Measurements from ENCODE around the gene COX4I1.

COX4I1 gene

DNA sequence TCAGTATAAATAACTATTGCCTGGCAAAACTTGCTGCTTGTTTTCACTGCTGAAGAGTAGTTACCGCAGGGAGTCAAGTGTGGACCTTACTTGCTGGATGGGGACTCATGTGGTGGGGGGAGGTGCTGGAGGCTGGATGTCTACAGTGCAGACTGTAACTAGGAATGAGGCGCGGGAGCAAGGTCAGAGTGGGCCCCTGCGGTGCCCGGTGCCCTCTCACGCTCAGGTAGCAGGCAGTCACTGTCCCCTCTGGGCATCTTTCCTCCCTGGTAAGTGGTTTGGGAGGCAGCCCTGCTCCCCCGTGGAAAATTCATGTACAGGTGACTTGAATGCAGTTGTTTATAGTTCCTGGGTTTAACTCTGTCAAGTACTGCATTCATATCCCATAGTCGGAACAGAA, 4.8 kb upstream of the COX4I1 start:
- no peak for DNase-seq (ENCODE audit: low spot score)
- in situ Hi-C loops (cut with MboI; ENCODE audit: low sequenced_read_pairs, unreplicated experiment) = no loop called here
- TF ChIP-seq, protein P1, sequence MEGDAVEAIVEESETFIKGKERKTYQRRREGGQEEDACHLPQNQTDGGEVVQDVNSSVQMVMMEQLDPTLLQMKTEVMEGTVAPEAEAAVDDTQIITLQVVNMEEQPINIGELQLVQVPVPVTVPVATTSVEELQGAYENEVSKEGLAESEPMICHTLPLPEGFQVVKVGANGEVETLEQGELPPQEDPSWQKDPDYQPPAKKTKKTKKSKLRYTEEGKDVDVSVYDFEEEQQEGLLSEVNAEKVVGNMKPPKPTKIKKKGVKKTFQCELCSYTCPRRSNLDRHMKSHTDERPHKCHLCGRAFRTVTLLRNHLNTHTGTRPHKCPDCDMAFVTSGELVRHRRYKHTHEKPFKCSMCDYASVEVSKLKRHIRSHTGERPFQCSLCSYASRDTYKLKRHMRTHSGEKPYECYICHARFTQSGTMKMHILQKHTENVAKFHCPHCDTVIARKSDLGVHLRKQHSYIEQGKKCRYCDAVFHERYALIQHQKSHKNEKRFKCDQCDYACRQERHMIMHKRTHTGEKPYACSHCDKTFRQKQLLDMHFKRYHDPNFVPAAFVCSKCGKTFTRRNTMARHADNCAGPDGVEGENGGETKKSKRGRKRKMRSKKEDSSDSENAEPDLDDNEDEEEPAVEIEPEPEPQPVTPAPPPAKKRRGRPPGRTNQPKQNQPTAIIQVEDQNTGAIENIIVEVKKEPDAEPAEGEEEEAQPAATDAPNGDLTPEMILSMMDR (IDR thresholded peaks at IDR 0.05; ENCODE audit: borderline replicate concordance, control extremely low read depth, extremely low read depth, insufficient read depth, missing control alignments) = no peak

DNA sequence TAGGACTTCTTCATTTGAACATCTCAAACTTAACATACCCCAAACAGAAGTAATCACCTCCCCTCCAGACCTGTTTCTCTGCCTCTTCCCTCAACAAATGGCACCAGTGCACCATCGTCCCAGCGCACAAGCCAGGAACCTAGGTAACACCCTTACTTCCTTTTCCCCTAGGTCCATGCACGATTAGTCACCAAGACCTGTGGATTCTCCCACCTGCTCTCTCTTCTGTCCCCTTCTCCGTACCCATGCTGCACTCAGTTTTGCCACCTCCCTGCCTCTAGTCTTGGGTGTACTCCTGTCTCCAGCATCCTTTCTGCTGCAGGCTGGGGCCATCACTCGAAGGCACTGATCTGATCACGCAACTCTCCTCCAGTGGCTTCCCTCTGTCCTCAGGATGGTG, 3.3 kb upstream of the COX4I1 start:
- no peak for DNase-seq (ENCODE audit: low spot score)
- TF ChIP-seq, protein P1 (IDR thresholded peaks at IDR 0.05; ENCODE audit: borderline replicate concordance, control extremely low read depth, extremely low read depth, insufficient read depth, missing control alignments) = no peak
- in situ Hi-C loops (cut with MboI; ENCODE audit: low sequenced_read_pairs, unreplicated experiment) = no loop called here

DNA sequence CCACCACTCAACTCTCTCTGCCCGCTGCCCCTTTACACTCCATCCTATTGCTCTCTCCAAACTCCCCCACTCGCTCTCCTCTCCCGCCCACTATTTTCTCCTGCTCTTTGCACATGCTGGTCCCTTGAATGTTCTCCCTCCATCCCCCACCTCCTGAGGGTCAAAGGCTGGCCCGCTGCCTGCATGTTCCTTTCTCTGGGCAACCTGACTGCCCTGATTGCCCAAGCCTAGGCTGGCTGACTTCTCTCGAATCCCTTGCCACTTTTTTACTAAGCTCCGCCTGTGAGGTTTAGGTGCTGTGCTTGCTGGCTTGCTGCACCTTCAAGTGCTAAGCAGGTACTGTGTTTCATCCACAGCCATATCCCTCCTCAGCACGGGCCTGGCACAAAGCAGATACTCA, 2.9 kb upstream of the COX4I1 start:
- in situ Hi-C loops (cut with MboI; ENCODE audit: low sequenced_read_pairs, unreplicated experiment) = no loop called here
- DNase-seq (ENCODE audit: low spot score) = no peak
- TF ChIP-seq, protein P1 (IDR thresholded peaks at IDR 0.05; ENCODE audit: borderline replicate concordance, control extremely low read depth, extremely low read depth, insufficient read depth, missing control alignments) = no peak

DNA sequence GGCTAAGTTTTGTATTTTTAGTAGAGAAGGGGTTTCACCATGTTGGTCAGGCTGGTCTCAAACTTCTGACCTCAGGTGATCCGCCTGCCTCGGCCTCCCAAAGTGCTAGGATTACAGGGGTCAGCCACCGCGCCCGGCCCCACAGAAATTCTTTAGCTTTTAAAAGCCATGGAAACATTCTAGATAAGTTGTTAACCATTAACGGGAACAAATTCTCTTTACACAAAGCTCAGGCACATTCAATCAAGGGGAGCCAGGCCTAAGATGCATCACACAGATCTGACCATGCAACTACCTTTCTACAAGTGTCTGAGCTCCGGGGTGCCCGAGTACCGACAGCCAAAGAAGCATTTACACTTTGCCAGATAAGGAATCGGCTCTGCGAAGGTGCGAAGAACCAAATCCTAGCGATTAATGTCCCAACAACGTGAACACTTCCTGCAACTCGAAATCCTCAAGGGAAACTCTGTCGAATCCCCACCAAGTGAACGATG, 1.2 kb upstream of the COX4I1 start:
- in situ Hi-C loops (cut with MboI; ENCODE audit: low sequenced_read_pairs, unreplicated experiment) = no loop called here
- no peak for DNase-seq (ENCODE audit: low spot score)
- TF ChIP-seq, protein P1 (IDR thresholded peaks at IDR 0.05; ENCODE audit: borderline replicate concordance, control extremely low read depth, extremely low read depth, insufficient read depth, missing control alignments) = no peak

DNA sequence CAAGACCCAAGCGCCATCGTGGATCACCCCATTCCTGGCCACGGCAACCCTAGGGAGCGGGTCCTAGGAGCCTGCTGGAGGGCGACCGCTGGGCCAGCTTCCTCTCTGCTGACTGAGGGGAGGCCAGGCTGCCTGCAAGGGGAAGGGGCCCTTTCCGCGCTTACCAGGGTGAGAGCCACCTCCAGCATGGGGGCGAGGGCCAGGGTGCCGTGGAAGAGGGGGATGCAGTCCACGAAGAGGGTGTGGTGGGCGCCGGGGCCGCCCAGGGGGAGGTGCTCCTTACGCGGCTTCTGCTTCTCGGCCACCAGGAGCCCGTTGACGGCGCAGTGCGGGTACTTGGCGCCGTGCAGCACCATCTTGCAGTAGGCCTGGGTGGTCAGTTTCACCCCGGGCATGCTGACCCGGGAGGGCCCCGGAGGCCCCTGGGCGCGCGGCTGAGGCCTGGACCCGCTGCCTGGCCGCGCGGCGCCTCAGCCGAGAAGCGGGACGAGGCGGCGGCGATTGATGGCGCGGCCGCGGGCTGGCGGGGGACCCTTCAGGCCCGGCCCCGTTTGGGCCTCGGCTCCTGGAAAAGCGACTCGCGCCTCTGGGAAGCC, 496 bp upstream of the COX4I1 start:
- DNase-seq (ENCODE audit: low spot score) = peak; percentile 76

DNA sequence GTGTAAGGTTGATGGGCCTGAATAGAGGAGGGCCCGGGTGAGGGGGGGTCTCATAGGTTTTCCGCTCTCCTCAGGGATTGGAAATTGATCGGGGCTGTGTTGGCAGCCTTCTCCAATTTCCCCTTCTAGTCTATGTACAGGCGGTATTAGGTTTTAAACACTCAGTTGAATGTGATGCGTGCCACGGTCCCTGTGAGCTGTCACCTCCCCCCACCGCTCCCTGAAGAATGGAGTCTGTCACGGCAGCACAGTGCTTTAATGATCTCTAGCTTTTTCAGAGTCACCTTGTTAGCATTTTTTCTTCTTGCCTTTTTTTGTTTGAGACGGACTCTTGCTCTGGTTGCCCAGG, 800 bp downstream of the COX4I1 start:
- in situ Hi-C loops (cut with MboI; ENCODE audit: low sequenced_read_pairs, unreplicated experiment) = loop anchor here (25.0 kb wide), 1 partner anchor 712 kb away; the partner anchor contains the start of gene FOXF1
- no peak for DNase-seq (ENCODE audit: low spot score)
- TF ChIP-seq, protein P1 (IDR thresholded peaks at IDR 0.05; ENCODE audit: borderline replicate concordance, control extremely low read depth, extremely low read depth, insufficient read depth, missing control alignments) = no peak

More for the DNA sequence above, 496 bp upstream of the COX4I1 start:
- in situ Hi-C loops (cut with MboI; ENCODE audit: low sequenced_read_pairs, unreplicated experiment) = no loop called here
- TF ChIP-seq, protein P1 (IDR thresholded peaks at IDR 0.05; ENCODE audit: borderline replicate concordance, control extremely low read depth, extremely low read depth, insufficient read depth, missing control alignments) = no peak

Data from GM13976 (cell line).